ENCODE results near the gene CYP27C1. TPM values are rescaled to one million over a fixed set of nuclear protein-coding genes. Genes with fewer than 3 reads are reported as not detected.
A peak's percentile ranks its signal among the peaks of the same experiment; 100 is the strongest.

CYP27C1 gene
- total RNA-seq, 1 experiment from 2014 or later = 1.0 TPM

DNA sequence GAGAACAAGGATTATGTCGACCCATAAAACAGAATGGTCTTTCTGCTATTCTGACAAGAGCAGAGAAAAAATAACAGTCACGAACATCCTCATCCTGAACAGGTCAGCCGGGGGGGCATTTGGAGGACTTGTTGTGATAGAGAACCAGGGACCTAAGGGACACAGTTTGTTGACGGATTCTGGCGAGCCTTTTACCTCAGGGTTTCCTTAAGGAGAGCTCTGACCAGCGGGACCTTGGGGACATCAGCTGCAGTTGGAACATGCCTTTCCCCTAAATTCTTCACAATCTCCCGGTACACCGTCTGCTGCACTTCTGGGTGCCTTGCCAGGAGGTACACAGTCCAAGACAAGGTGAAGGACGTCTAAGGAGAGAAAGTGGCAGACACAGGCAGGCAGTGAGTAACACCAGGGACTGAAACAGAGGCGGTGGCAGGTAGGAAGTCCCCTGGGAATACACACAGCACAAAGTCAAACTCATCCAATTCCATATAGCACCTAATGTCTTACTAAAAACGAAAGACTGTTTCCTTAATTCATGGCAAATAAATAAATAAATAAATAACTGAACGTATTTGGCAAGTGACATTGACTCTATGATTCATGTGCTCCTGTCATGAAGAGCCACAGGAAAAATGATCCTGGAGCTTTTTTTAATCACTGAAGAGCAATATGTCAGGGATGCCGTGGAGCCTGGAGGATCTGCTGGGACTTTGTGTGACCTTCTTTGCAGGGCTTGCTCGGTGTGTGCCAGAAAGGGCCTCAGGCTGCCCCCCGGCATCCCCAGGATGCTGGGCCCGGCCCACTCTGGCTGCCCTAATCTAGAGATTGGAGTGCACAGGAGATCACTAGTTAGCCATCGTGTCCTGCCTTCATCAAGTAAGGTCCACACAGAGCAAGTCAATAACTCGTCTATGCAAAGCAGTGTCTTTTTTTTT, 24.7 kb downstream of the CYP27C1 start:
- in situ Hi-C loops (cut with HindIII; ENCODE audit: low sequenced_read_pairs) = no loop called here

GRCh38 chr2:127194447-127194846, 25.7 kb downstream of the CYP27C1 start:
- in situ Hi-C loops (cut with HindIII; ENCODE audit: low sequenced_read_pairs) = no loop called here
- no peak for DNase-seq (ENCODE audit: low spot score)

More for the DNA sequence above, 24.7 kb downstream of the CYP27C1 start:
- DNase-seq (ENCODE audit: low spot score) = no peak

- in situ Hi-C loops (cut with HindIII; ENCODE audit: low sequenced_read_pairs) = no loop called here
- DNase-seq (ENCODE audit: low spot score) = no peak
Observed at GRCh38 chr2:127193967-127194280, 26.2 kb downstream of the CYP27C1 start.

DNA sequence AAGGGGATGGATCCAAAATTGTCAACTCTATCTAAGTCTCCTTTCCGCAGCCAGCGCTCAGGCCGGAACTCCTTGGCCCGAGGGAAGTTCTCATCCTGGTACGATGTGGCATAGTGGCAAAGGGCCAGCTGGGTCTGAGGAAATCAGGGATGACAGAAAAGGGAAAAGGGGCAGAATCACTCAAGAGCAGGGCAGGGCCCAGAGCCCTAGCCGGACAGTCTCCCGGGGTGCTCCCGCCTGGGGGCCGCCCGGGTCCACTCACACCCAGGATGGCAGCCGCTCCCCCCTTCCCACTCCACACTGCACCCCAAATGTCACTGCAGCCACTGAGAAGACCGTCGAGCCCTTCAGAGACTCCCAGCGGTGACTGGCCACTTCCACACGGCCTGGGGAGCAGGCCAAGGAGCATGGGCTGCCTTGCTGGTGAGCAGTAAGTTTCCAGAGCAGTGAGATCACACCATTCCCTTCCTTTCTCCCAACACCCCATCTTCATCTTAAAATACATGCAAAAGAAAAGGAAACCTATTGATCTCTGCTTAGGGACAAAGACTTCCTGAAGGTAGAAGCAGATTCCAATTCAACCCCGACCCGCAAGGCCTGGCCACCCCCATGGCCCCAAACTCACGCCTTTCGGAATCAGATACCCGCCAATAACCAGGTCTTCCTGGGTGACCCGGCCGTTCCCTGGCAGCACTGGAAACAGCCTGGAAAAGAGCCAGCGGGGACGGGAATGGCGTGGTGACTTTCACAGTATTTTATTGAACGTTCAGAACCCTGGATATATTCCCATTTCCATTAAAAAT, 26.7 kb downstream of the CYP27C1 start:
- in situ Hi-C loops (cut with HindIII; ENCODE audit: low sequenced_read_pairs) = no loop called here
- no peak for DNase-seq (ENCODE audit: low spot score)

DNA sequence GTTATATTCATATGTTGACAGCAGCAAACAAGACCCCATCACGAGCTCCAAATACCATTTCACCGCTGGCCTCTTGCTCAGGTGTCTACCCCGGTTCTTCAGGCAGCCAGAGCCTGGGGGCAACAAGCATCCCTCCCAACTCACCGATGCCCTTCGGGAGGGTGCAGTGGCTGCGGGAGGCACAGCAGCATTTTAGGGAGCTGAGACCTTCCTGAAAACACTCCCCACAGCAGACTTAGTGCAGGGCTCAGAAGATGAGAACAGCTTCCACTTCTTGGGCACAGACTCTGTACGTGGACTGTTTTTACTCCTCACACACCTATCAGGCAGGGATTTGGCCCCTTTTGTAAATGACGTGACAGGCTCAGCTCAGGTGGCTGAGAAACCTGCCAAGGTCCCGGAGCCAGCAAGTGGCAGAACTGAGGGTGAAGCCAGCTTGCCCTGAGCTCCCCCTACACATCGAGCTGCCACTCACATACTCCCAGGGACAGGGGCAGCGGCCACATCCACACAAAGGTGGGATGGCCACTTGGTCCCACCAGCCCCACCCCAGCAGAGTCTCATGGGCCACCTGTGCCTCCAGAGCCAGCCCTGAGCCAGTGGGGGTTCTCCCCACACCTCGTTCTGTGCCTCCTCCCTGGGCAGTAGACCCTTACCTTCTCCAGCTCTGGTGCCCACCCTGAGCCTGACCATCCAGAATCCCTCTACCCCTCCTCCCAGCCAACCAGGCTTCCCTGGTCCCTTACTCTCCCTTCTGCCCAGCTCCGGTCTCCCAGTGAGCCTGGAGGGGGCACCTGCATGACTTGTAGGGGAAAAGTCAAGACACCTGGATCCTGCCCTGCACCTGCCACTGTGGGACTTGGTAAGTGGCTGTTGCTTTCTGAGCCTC, 28.5 kb downstream of the CYP27C1 start:
- no peak for DNase-seq (ENCODE audit: low spot score)
- in situ Hi-C loops (cut with HindIII; ENCODE audit: low sequenced_read_pairs) = no loop called here

DNA sequence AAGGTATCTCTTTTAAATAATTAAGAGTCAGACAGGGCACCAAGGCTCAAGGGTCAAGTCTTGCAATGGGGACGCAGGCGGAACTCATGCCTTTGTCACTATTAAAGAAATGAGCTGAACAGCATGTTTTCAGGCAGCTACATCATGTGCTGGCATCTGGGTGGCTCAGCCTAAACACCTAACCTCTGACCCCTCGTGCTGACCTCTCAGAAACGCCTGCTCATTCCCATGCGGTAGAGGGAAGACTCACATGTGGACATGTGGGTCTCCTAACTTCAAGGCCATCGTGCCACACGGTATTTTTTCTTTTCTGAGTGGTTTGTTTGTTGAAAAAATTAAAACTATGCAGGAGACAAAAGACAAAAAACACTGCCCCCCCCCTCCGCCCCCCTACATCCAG, 31.3 kb downstream of the CYP27C1 start:
- no peak for DNase-seq (ENCODE audit: low spot score)
- in situ Hi-C loops (cut with HindIII; ENCODE audit: low sequenced_read_pairs) = no loop called here

DNA sequence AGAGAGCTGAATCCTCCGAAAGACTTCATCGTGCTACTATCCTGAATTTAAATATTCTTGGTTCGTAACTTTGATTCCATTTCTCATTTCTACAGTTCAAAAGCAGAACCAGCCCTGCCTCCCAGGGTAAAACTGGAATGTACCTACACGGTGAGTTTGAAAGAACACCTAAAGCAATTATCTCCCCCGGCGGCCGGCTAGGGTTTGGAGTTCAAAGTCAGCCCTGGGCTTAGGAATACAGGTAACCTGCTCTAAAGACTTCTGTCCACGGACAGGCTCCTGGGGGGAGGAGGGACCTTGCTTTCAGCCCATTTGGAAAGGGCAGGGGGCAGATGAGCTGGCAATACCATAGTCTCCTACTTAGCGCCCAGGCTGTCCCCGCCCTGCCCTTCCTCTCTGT, 32.3 kb downstream of the CYP27C1 start:
- no peak for DNase-seq (ENCODE audit: low spot score)
- in situ Hi-C loops (cut with HindIII; ENCODE audit: low sequenced_read_pairs) = no loop called here

DNA sequence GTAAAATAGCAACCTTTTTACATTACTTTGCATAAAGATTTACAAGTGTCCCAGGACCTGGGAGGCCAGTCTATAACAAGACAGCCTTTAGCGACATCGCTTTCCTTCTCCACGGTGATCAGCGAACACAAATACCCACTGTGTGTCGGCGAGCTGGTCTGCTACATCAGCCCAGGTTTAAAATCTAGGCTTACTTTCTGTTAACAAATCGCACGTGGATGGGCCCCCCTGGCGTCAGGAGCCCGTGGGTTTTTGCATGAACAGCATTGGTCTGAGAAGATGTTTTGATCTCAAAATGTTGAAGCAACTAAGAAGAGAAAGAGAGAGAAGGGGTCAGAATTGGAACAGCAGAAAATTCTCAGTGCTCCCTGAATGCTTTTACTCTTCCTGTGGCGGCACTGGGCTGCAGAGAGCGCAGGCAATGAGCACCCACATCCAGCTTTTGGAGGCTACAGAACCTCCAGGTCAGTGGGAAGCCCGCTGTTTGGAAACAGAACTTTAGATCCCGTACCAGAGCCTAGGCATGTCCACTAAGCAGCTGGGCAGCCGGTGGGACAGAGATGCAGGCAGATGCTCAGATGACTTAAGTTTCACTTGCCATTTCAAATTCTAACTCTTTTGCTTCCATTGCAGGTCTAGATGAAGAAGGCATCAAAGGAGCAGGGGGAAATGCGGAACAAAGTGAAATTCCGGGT, 32.9 kb downstream of the CYP27C1 start:
- DNase-seq (ENCODE audit: low spot score) = no peak
- in situ Hi-C loops (cut with HindIII; ENCODE audit: low sequenced_read_pairs) = no loop called here

GRCh38 chr2:127185705-127186104, 34.4 kb downstream of the CYP27C1 start:
- no peak for DNase-seq (ENCODE audit: low spot score)
- in situ Hi-C loops (cut with HindIII; ENCODE audit: low sequenced_read_pairs) = no loop called here

DNA sequence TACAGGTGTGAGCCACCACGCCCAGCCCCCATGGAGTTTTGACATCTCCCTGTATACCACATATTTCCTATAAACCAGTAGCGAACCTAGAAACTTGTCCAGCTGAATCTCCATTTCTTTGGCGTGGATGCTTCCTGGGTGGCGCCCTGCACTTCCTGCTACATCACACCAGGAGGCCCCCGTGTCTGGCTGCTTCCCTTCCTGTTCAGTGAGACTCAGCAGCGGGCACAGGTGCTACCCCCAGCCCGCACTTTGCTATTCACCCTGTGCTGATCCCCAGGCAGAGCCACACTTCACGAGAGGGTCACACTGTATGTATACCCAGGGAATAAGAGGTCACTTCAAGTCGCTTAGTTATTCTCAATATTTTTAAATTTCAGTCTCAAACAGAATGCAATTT, 35.0 kb downstream of the CYP27C1 start:
- DNase-seq (ENCODE audit: low spot score) = no peak
- in situ Hi-C loops (cut with HindIII; ENCODE audit: low sequenced_read_pairs) = no loop called here

GRCh38 chr2:127183771-127184170, 36.3 kb downstream of the CYP27C1 start:
- in situ Hi-C loops (cut with HindIII; ENCODE audit: low sequenced_read_pairs) = no loop called here
- no peak for DNase-seq (ENCODE audit: low spot score)

- in situ Hi-C loops (cut with HindIII; ENCODE audit: low sequenced_read_pairs) = no loop called here
- no peak for DNase-seq (ENCODE audit: low spot score)
Observed at GRCh38 chr2:127182626-127183458, 37.3 kb downstream of the CYP27C1 start.

DNA sequence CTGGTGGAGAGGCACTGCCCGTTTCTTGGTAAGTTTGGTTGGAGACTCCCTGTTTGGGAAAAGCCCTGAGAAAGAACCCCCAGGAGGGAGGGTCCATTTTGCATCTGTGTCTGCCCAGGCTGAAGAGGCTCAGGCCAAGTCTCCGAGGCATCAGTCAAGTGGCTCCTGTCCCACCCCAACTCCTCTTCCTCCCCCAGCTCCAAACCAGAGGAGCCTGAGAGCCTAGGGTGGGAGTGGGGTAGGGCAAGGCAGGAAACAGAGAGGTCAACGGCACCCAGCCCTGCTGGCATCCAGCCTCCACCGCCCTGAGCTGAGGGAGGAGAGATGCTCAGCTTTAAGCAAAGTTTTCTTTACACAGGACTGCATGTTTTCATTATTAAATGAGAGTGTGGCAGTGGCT, 38.2 kb downstream of the CYP27C1 start:
- no peak for DNase-seq (ENCODE audit: low spot score)
- in situ Hi-C loops (cut with HindIII; ENCODE audit: low sequenced_read_pairs) = no loop called here

DNA sequence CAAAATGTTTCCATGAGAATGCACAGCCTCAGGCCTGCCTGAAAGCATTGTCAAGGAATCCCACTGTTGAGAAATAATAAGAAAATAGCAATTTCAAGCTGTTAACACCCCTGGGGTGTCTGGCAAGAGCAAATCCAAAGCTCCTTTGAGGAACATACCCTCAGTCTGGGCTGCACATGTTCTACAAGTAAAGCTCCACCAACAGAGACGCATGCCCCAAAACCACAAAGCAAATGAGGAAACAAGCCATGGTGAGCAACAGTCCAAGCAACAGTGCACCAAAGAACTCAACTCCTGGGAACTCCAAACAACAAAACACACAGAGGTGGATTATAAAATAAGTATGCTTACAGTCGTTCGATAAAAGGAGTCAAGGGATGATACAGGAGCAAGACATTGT, 40.3 kb downstream of the CYP27C1 start:
- in situ Hi-C loops (cut with HindIII; ENCODE audit: low sequenced_read_pairs) = no loop called here
- no peak for DNase-seq (ENCODE audit: low spot score)

DNA sequence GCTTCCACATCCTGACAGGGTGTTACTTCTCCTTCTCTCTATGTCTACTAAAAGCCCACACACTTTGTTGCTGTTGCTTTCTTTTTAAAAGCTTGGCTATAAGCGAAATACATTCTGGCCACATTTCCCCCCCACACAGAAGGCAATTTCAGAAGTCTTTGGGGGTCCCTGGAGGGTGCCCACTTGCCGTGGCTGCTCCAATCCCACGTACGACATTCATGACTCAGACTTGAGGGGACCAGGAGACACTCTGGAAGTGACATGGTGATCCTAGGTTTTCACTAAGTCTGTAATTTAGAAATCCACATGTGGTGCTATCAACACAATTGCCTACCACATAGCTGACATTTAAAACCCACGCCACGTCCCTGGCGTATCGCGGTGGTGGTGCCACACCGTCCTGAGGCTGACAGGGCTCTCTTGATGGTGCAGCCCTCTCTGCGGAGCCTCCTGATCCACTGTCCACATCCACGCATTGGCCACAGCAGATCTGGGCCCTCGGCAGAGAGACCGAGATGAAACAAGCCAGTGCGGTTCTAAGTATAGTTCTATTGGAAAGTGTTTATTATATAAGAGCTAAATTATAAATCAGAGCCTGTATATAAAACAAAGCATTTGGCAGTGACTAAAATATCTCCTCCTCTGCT, 42.4 kb downstream of the CYP27C1 start:
- in situ Hi-C loops (cut with HindIII; ENCODE audit: low sequenced_read_pairs) = no loop called here
- DNase-seq (ENCODE audit: low spot score) = no peak

DNA sequence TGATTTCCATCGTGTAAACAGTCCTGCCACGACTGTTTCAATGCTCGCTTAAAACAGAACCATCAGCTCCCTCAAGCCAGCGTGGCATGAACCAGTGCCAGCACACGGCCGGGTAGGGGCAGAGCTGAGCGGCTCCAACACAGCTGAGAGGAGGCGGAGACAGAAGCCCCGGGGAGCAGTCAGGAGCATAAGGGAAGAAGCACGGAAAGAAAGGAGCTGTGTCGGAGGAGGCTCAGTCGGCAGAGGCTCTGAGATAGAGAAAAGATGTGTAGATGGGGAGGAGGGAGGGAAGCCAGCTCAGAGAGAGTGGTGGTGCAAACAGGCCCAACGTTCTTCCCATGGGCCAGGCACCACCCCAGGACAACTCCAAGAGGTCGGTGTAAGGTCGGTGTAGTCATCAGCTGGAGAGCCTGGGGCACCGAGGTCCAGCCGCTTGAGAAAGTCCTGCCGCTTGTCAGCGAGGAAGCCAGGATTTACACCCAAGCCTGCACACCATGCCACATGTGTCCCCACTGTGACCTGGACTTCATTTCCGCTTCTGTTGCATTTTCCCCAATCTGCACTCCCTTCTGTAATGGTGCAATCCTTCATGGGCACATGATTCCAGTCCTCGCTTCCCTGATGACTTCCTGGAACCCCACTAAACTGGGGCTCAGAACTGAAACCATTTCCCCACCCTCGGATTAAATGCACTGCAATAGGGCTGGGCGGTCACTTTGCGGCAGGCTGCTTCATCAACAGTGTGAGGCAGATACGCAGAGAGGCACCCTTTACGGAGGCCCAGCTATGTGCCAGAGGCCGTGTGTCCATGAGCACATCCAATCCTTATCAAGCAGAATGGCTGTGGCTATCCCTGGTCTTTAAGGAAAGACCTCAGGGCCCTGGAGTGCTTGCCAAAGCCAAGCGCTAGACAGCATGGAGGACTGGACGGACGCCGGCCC, 43.5 kb downstream of the CYP27C1 start:
- in situ Hi-C loops (cut with HindIII; ENCODE audit: low sequenced_read_pairs) = no loop called here
- DNase-seq (ENCODE audit: low spot score) = peak; percentile 33
